DMS79 (cell line): ENCODE results near the gene CD300LG.
"Not testable (repeated sequence)": the region's sequence is repeated elsewhere in the genome, so short reads cannot be mapped to it uniquely, and the experiment has no call there.

ENCODE experiments used
- DNase-seq: peaks from one replicate; lab custom pipeline; 2025; lab: John Stamatoyannopoulos, UW

CD300LG gene

DNA sequence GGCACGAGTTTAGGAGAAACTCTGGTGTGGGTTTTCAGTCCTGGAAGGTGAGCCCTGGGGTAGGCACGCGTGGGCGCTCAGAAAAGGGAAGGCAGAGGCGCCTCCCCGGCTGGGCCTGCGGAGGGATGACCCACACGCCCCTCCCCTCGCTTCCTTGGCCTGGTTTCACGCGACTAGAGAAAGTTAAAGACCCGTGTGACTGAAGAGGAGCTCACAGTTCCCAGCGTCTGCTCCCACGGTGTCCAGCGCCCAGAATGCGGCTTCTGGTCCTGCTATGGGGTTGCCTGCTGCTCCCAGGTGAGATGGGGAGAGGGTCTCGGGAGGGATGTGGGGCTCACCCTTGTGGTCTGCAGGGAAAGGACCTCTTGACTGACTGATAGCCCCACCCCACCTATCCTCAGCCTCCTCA lies at the start of gene CD300LG:
CD300LG (plus strand) TSS at position 214 of the 409 bp plus-strand sequence; CDS start at position 255, 41 bp downstream.
- no peak for DNase-seq

DNA sequence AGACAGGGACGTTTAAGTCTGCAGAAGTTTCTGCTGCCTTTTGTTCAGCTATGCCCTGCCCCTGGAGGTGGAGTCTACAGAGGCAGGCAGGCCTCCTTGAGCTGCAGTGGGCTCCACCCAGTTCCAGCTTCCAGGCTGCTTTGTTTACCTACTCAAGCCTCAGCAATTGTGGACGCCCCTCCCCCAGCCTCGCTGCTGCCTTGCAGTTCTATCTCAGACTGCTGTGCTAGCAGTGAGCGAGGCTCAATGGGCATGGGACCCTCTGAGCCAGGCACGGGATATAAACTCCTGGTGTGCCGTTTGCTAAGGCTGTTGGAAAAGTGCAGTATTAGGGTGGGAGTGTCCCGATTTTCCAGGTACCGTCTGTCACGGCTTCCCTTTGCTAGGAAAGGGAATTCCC lies 49.0 kb upstream of the CD300LG start:
- DNase-seq = not testable (repeated sequence)

GRCh38 chr17:43799047-43799446 lies 47.9 kb upstream of the CD300LG start:
- DNase-seq = no peak

DNA sequence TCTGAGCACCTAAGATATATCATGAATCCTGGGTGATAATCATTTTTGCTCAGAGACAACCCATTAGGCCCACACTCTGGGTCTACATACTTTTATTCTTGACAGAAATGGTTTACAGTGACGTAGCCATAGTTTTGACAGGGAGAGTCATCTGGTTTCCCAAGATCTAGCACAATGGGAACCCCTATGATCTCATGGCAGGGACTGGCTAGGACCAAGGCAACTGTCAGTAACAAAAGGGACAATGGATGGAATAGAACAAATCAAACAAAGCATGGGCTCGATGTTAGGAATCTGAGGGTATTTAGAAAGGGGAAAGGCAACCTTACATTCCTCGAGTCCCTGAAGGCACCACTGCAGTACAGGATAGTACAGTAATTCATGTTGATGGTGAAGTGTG lies 46.2 kb upstream of the CD300LG start:
- DNase-seq = no peak

- no peak for DNase-seq
Observed at GRCh38 chr17:43801844-43802243, 45.1 kb upstream of the CD300LG start.

DNA sequence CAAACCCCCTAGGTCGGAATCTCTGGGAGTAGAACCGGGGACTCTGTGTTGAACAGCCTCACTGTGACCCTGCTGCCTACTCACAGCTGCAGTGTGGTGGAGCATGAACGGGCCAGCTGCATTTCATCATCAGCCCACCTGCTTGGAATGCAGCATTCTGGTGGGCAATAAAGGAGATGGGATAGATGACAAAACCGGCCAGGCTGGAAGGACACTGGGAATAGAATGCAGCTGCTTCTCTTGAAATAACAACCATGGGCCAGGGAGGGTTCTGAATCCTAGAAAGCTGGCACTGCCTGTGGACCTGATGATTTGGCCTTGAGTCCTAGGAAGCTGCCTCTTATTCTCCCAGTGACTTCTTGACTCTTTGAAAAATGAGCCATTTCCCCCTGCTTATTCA lies 43.2 kb upstream of the CD300LG start:
- no peak for DNase-seq

- DNase-seq = no peak
Observed at GRCh38 chr17:43805117-43805516, 41.9 kb upstream of the CD300LG start.

DNA sequence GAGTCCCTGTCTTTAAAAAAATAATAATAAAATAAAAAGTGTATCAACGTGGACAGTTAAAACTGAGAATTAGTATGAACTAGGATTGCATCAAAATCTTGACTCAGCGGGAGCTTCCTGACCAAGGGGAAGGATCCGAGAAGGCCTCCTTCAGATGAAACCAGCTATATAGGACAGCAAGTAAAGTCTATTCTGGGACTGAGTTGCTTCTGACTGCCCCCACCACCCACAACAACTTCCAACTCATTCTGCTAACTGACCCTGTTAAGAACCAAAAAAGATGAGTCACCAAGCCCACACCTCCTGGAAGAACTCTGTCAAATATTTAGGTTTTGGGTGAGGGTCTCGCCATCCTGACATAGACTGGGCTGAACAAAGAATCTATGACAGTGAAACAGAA lies 38.9 kb upstream of the CD300LG start:
- DNase-seq = no peak

GRCh38 chr17:43809121-43809520 lies 37.9 kb upstream of the CD300LG start:
- no peak for DNase-seq

- peak; percentile 18 for DNase-seq
Observed at GRCh38 chr17:43810226-43810715, 36.7 kb upstream of the CD300LG start.

GRCh38 chr17:43810823-43811222 lies 36.2 kb upstream of the CD300LG start:
- DNase-seq = no peak

DNA sequence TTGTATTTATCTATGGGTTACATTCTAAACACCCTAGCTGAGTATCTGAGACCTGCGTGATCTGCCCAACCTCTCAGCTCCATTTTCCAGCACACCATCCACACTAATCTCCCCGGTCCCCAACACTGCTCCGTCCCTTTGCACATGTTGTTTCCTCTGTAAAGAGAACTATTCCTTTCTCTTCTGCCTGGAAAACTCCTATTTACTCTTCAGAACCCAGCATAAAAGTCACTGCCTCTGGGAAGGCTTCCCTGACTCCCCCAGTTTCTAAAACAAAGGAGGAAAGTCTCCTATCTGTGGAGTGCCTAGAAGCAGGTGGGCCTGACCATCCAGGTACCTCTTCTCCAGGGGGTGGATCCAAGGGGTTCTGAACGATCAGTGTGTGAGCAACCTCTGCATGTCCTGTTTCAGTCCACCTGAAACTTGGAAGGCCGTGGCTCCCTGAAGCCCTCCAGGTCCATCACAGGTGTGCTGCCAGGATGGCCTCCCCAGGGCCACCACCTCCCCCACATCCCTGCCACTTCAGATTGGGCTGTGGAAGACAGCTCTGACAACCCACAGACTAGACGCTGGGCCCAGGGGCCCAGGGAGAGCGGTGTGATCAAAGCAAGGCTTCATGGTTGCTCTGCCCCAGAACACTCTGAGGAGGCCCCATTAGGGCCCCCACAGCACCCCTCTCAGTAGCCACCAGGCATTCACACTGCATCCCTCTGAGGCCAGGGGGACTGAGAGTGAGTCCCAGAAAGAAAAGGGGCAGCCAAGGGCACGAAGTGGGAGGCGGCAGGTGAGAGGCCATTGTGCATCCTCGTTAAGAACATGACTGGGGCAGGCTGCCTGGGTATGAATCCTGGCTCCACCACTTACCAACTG lies 34.3 kb upstream of the CD300LG start:
- DNase-seq = no peak

DNA sequence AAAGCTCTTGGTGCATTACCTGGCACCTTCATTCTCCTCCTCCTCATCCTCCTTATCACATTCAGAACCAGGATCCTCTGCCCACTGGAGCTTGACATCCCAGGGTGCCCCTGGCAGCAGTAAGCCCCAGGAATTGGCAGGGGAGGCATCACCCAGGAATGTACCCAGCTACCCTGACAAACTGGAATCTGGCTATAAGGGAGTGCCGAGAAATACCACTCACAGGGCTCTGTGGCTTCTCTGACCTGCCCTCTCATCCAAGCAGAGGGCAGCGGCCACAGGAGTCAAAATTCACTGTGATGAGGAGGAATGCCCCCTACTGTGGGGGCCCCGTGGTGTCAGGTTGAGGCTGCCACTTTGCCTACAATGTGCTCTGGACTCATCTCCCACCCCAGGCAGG lies 33.6 kb upstream of the CD300LG start:
- DNase-seq = no peak

DNA sequence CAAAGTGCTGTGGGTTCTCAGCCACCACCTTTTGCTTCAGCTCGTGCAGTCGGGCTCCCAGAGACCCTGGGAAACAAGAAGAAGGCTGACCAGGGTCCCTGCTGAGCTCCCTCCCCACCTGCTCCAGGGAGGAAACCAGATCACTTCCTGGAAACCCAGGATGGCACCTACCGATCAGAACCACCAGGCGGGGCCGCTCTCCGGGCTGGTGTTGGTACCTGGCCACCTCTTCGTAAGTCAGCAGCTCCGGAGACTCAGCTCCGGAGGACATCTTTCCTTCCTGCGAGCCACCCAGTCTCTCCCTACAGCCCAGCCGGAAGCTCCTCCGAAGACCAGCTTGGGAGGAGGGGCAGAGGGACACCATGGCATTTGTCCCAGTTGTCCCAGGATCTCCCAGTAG lies 33.0 kb upstream of the CD300LG start:
- no peak for DNase-seq

GRCh38 chr17:43814714-43815113 lies 32.3 kb upstream of the CD300LG start:
- DNase-seq = no peak

GRCh38 chr17:43816336-43817320 lies 30.3 kb upstream of the CD300LG start:
- no peak for DNase-seq

- DNase-seq = no peak
Observed at GRCh38 chr17:43817826-43818225, 29.1 kb upstream of the CD300LG start.

DNA sequence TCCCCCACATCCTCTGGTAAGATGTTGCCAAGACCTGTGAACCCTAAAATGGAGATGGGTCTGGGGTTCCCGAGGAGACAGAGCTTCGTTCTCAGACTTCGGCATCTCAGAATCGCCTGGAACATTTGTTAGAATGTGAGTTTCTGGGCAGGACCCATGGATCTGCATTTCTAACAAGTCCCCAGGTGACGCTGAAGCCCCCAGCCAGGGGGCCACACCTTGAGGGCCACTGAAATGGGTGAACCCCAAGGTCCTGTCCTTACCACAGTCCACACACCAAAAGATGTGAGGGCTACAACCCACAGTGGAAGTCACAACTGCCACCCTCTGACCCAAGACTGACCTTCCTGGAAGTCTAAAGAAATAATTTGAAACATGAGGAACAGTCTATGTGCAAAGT lies 28.0 kb upstream of the CD300LG start:
- DNase-seq = no peak

- DNase-seq = no peak
Observed at GRCh38 chr17:43820759-43821158, 26.2 kb upstream of the CD300LG start.

DNA sequence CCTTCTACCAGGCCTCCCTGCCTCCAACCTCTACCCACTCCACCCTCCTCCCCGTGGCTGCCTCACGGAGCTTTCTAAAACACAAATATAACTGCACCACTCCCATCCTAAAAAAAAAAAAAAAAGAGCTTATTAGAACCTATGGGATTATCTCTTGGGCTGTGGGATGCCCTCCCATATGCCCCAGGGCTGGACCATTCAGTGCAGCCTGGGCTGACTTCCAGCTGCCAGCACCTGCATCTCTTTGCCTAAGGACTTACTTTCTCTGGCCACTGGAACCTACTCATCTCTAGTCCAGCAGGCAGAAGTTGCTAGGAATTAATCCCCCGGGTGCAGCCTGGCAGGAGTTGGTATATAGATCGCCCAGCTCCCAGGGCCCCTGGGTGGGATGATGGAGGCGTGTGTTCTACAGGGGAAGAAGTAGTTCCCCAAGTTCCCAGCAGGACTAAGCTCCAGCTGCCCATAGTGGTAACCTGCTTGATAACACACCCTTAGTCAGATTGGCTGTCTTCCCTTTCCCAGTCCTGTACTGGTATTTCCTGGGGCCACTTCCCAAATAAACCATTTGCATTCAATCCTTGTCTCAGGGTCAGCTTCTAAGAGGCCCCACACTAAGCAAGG lies 24.3 kb upstream of the CD300LG start:
- no peak for DNase-seq

DNA sequence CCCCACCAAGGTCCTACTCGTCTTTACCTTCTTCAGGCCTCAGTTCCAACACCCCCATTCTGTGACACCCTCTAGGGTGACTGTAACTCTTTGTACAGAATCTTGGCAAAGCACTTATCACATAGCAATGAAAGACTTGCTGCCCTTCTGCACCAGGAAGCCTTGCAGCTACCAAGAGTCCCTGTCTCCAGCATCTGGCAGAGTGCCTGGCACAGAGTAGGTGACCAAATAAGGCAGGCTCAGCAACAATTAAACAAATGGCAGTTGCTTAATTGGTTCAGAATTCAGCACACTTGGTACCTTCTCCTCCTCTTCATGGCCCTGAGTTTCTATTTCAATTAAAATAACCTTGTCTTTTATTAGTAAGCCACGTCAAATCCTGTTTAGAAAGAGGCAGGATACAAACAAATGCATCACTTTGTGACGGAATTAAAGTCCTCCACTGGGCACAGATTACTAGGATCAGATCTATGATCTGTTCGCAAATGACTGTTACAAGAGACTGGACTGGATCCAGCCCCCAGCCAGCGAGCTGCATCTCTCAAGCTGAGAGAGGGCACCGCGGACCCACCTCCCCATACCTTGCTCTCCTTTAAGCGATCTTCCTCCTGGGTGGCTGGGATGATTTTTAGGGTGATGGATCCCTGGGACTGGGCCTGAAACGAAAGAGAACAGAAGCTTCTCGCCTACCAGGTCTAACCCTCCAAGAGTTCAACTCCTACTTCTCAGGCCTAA lies 23.5 kb upstream of the CD300LG start:
- DNase-seq = no peak
